Sigmoid colon (tissue), 7 donors: Measurements from ENCODE around the gene HSPB7. TPM values are rescaled to one million over a fixed set of nuclear protein-coding genes. Genes with fewer than 3 reads are reported as not detected.
"Not testable (repeated sequence)": the region's sequence is repeated elsewhere in the genome, so short reads cannot be mapped to it uniquely, and the experiment has no call there.

ENCODE experiments used
- DNase-seq: peaks from one replicate; pipeline ENCODE4 v3.0.0-alpha.2; 2019
- H3K27ac ChIP-seq, 4 donors: fragments of 200-600 bp; sonication (generic); one replicate each; pipeline ENCODE4 v1.5.1; 2016 to 2019; ENCODE audit warnings: mild to moderate bottlenecking in 1 of 4
- H3K27me3 ChIP-seq, 3 donors: fragments of 200-600 bp; sonication (generic); one replicate each; pipeline ENCODE4 v1.5.1; 2019; ENCODE audit warnings: mild to moderate bottlenecking in 1 of 3
- H3K36me3 ChIP-seq, 4 donors: fragments of 200-600 bp; sonication (generic); one replicate each; pipeline ENCODE4 v1.5.1; 2016 to 2019
- H3K4me1 ChIP-seq, 4 donors: fragments of 200-600 bp; sonication (generic); one replicate each; pipeline ENCODE4 v1.5.1; 2017 to 2019
- H3K4me3 ChIP-seq, 4 donors: fragments of 200-600 bp; sonication (generic); one replicate each; pipeline ENCODE4 v1.5.1; 2017 to 2019; ENCODE audit warnings: mild to moderate bottlenecking in 2 of 4, moderate library complexity in 1 of 4
- H3K9me3 ChIP-seq, 4 donors: fragments of 200-600 bp in 3 of 4; sonication (generic) in 3 of 4; one replicate each; pipeline versions ENCODE4 v1.5.1 to v1.6.1; 2013 to 2019
- EP300 ChIP-seq, 4 donors: sonication (generic); formaldehyde crosslinking; IDR thresholded peaks; one replicate each; pipeline ENCODE4 v1.6.1; 2017; ENCODE audit warnings: antibody characterized with exemption in 4 of 4
- POLR2A ChIP-seq, 2 donors: fragments of 450-650 bp; IDR thresholded peaks; one replicate each; pipeline ENCODE4 v1.6.1; 2016; ENCODE audit warnings: antibody characterized with exemption in 2 of 2, mild to moderate bottlenecking in 2 of 2, moderate library complexity in 2 of 2
- POLR2AphosphoS5 ChIP-seq, 4 donors: sonication (generic); formaldehyde crosslinking; IDR thresholded peaks; one replicate each; pipeline ENCODE4 v1.6.1; 2017; ENCODE audit warnings: antibody characterized with exemption in 4 of 4
- WGBS, 2 donors: extraction: QIAGEN DNeasy Blood & Tissue Kit; methylation state at CpG; one replicate each; pipeline ENCODE4 v1.1.7; 2013; 5-methylcytosine and 5-hydroxymethylcytosine counted together
- intact Hi-C: fragments of 100-400 bp; cut with DNase I; formaldehyde crosslinking; loops from one replicate; pipeline ENCODE4 v1.15.1; 2023
- polyA plus RNA-seq, 3 donors: library from polyadenylated mRNA; stranded (reverse); fragments of 200-250 nt; gene quantifications; one replicate each; pipeline ENCODE4 v1.2.3, GENCODE V29; 2013
- total RNA-seq, 4 donors: library from RNA; depleted of rRNA; stranded (reverse); fragments of >200 nt; gene quantifications; one replicate each; pipeline ENCODE4 v1.1.0, GENCODE V29; 2016
- TF ChIP-seq, protein P1 (sequence below), 4 experiments: fragments of 450-650 bp in 3 of 4; fragments of 200-600 bp in 1 of 4; IDR thresholded peaks; one replicate each; pipeline ENCODE4 v1.5.1; 2016 to 2019; ENCODE audit warnings: antibody characterized with exemption in 4 of 4, mild to moderate bottlenecking in 3 of 4, moderate library complexity in 2 of 4
- donor health status: healthy with polysubstance abuse.
- donor health status: Bipolar disorder and iron deficiency.
- donor health status: healthy.

Gene HSPB7
- total and polyA plus RNA-seq, 7 donors, result 6.7 to 224 (median 44.4) TPM

GRCh38 chr1:16032388-16033102 lies 14.7 kb upstream of the HSPB7 start:
- Histone ChIP-seq H3K4me3 (no peak overlapping the region), H3K36me3 (no peaks in the 10 kb centered on the region), H3K9me3 (no peaks in the 10 kb centered on the region), H3K27ac (no peak overlapping the region), H3K27me3 (no peaks in the 10 kb centered on the region), H3K4me1 (peaks cover 0 to 13% (median 7%) of the 10 kb centered on the region in 4 donors)
- TF ChIP-seq, protein P1, sequence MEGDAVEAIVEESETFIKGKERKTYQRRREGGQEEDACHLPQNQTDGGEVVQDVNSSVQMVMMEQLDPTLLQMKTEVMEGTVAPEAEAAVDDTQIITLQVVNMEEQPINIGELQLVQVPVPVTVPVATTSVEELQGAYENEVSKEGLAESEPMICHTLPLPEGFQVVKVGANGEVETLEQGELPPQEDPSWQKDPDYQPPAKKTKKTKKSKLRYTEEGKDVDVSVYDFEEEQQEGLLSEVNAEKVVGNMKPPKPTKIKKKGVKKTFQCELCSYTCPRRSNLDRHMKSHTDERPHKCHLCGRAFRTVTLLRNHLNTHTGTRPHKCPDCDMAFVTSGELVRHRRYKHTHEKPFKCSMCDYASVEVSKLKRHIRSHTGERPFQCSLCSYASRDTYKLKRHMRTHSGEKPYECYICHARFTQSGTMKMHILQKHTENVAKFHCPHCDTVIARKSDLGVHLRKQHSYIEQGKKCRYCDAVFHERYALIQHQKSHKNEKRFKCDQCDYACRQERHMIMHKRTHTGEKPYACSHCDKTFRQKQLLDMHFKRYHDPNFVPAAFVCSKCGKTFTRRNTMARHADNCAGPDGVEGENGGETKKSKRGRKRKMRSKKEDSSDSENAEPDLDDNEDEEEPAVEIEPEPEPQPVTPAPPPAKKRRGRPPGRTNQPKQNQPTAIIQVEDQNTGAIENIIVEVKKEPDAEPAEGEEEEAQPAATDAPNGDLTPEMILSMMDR (IDR thresholded peaks at IDR 0.05), result peak; percentile 99 to 100 (median 100)
- TF ChIP-seq POLR2AphosphoS5 (IDR thresholded peaks at IDR 0.05), result peak in 1 of 4 donors; percentile 37
- no peak for TF ChIP-seq EP300 (IDR thresholded peaks at IDR 0.05)
- intact Hi-C loops, result loop anchor here (1.0 kb wide), 2 partner anchors 23 to 25 kb away; no protein-coding TSS in a partner anchor
- 24 to 54% methylated on average over 18 of the region's 18 CpGs for WGBS, 2 donors
- DNase-seq, result peak; percentile 96

- Histone ChIP-seq H3K4me3 (no peak overlapping the region), H3K4me1 (peaks cover 3 to 22% (median 17%) of the 10 kb centered on the region in 4 donors), H3K36me3 (no peaks in the 10 kb centered on the region), H3K27me3 (no peaks in the 10 kb centered on the region), H3K27ac (no peak overlapping the region), H3K9me3 (no peaks in the 10 kb centered on the region)
- 86% methylated on average over 8 of the region's 8 CpGs for WGBS, 2 donors
- no peak for DNase-seq
- TF ChIP-seq, protein P1 (IDR thresholded peaks at IDR 0.05), result no peak
- TF ChIP-seq EP300 (IDR thresholded peaks at IDR 0.05) (no peak), POLR2AphosphoS5 (IDR thresholded peaks at IDR 0.05) (no peak), POLR2A (IDR thresholded peaks at IDR 0.05) (no peak)
- intact Hi-C loops, result no loop called here
Measured at GRCh38 chr1:16031551-16031950, 13.7 kb upstream of the HSPB7 start.

GRCh38 chr1:16029288-16029687 lies 11.4 kb upstream of the HSPB7 start:
- Histone ChIP-seq H3K36me3 (no peaks in the 10 kb centered on the region), H3K4me3 (no peak overlapping the region), H3K27me3 (no peaks in the 10 kb centered on the region), H3K27ac (no peak overlapping the region), H3K9me3 (no peaks in the 10 kb centered on the region), H3K4me1 (peaks cover 3 to 23% (median 18%) of the 10 kb centered on the region in 4 donors)
- intact Hi-C loops, result no loop called here
- no peak for DNase-seq
- TF ChIP-seq POLR2A (IDR thresholded peaks at IDR 0.05) (no peak), POLR2AphosphoS5 (IDR thresholded peaks at IDR 0.05) (no peak)
- WGBS, 2 donors, result 94% methylated on average over 1 of the region's 1 CpG

DNA sequence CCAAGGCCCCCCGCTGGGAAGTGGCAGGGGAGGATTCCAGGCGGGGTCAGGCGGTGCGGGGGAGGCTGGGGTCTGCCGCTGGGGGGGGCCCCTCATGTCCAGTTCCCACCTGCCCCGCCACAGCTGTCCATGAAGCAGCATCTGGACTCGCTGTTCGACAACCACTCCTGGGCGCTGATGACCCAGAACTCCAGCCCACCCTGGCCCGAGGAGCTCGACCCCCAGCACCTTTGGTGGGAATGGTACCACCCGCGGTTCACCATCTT lies 11.1 kb upstream of the HSPB7 start:
- H3K36me3 ChIP-seq, H3K4me3 ChIP-seq, H3K27me3 ChIP-seq, DNase-seq, H3K27ac ChIP-seq, H3K9me3 ChIP-seq, intact Hi-C loops: not testable (repeated sequence)
- peaks cover 3 to 23% (median 18%) of the 10 kb centered on the region in 4 donors for H3K4me1 ChIP-seq
- 65 to 80% methylated on average over 13 of the region's 13 CpGs for WGBS, 2 donors

- no peak overlapping the region for H3K27ac ChIP-seq
- DNase-seq, result no peak
- no peaks in the 10 kb centered on the region for H3K9me3 ChIP-seq
- H3K27me3 ChIP-seq, result no peaks in the 10 kb centered on the region
- H3K36me3 ChIP-seq, result no peaks in the 10 kb centered on the region
- intact Hi-C loops, result no loop called here
- H3K4me1 ChIP-seq, result peaks cover 3 to 23% (median 18%) of the 10 kb centered on the region in 4 donors
- H3K4me3 ChIP-seq, result no peak overlapping the region
- no peak for TF ChIP-seq POLR2A (IDR thresholded peaks at IDR 0.05)
- no peak for TF ChIP-seq EP300 (IDR thresholded peaks at IDR 0.05)
- TF ChIP-seq, protein P1 (IDR thresholded peaks at IDR 0.05), result no peak
- no peak for TF ChIP-seq POLR2AphosphoS5 (IDR thresholded peaks at IDR 0.05)
- 40 to 63% methylated on average over 19 of the region's 19 CpGs for WGBS, 2 donors
Measured at GRCh38 chr1:16028237-16029002, 10.6 kb upstream of the HSPB7 start.
